Liver (tissue), 9 donors: ENCODE data around the gene TMEM269. TPM values are rescaled to one million over a fixed set of nuclear protein-coding genes. Genes with fewer than 3 reads are reported as not detected.

ENCODE experiments used
- DNase-seq: peaks from one replicate; pipeline ENCODE4 v3.0.0-alpha.2; 2017; ENCODE audit warnings: low spot score
- H3K27ac ChIP-seq, 2 donors: one replicate each; pipeline ENCODE4 v1.7.0; 2013; ENCODE audit warnings: inconsistent platforms in 2 of 2, low read length in 2 of 2, control low read depth in 1 of 2, low read depth in 1 of 2, mild to moderate bottlenecking in 1 of 2
- H3K27me3 ChIP-seq, 4 donors: one replicate each; pipeline versions ENCODE4 v1.6.1 to v1.7.0; 2013; ENCODE audit warnings: low read length in 3 of 4, inconsistent platforms in 1 of 4, mild to moderate bottlenecking in 1 of 4, moderate library complexity in 1 of 4; ENCODE audit not compliant: control insufficient read depth in 4 of 4, insufficient read depth in 4 of 4
- H3K36me3 ChIP-seq, 4 donors: one replicate each; pipeline versions ENCODE4 v1.6.1 to v1.7.0; 2013; ENCODE audit warnings: low read length in 3 of 4, mild to moderate bottlenecking in 3 of 4, low read depth in 1 of 4, moderate library complexity in 1 of 4; ENCODE audit not compliant: control insufficient read depth in 4 of 4, insufficient read depth in 3 of 4
- H3K4me1 ChIP-seq, 4 donors: one replicate each; pipeline versions ENCODE4 v1.6.1 to v1.7.0; 2013; ENCODE audit warnings: low read length in 3 of 4, mild to moderate bottlenecking in 3 of 4, moderate library complexity in 1 of 4; ENCODE audit not compliant: control insufficient read depth in 4 of 4, insufficient read depth in 4 of 4
- H3K4me3 ChIP-seq, 3 donors: one replicate each; pipeline versions ENCODE4 v1.6.1 to v1.7.0; 2013; ENCODE audit warnings: low read length in 3 of 3, control low read depth in 1 of 3, low read depth in 1 of 3, mild to moderate bottlenecking in 1 of 3
- H3K9ac ChIP-seq, 2 donors: one replicate each; pipeline ENCODE4 v1.7.0; 2013; ENCODE audit warnings: low read length in 2 of 2, mild to moderate bottlenecking in 2 of 2, moderate library complexity in 2 of 2, control low read depth in 1 of 2, low read depth in 1 of 2
- H3K9me3 ChIP-seq, 4 donors: one replicate each; pipeline versions ENCODE4 v1.6.1 to v1.7.0; 2013; ENCODE audit warnings: low read length in 3 of 4; ENCODE audit not compliant: control insufficient read depth in 4 of 4
- CTCF ChIP-seq: fragments of 150-350 bp; IDR thresholded peaks from 2 replicates; pipeline ENCODE4 v1.5.1; 2017; ENCODE audit warnings: improper control_type of control experiment, low read depth, low read length; ENCODE audit not compliant: missing input control
- EGR1 ChIP-seq, 2 donors: IDR thresholded peaks; 2 replicates each; pipeline ENCODE4 v1.6.1; 2016 to 2018; ENCODE audit warnings: antibody characterized with exemption in 2 of 2, low read depth in 2 of 2
- FOXA1 ChIP-seq: IDR thresholded peaks from 2 replicates; pipeline ENCODE4 v1.6.1; 2016; ENCODE audit warnings: antibody characterized with exemption
- HNF4A ChIP-seq, 2 donors: conservative IDR thresholded peaks; 2 replicates each; pipeline ENCODE4 v1.6.1; 2016; ENCODE audit warnings: antibody characterized with exemption in 2 of 2, mild to moderate bottlenecking in 2 of 2
- HNF4G ChIP-seq: IDR thresholded peaks from 2 replicates; pipeline ENCODE4 v1.6.1; 2016; ENCODE audit warnings: antibody characterized with exemption
- JUND ChIP-seq, 2 donors: IDR thresholded peaks; 2 replicates each; pipeline ENCODE4 v1.6.1; 2016; ENCODE audit warnings: antibody characterized with exemption in 2 of 2
- MAX ChIP-seq: IDR thresholded peaks from 2 replicates; pipeline ENCODE4 v1.6.1; 2016; ENCODE audit warnings: antibody characterized with exemption
- NR2F2 ChIP-seq: IDR thresholded peaks from 2 replicates; pipeline ENCODE4 v1.6.1; 2016; ENCODE audit warnings: antibody characterized with exemption
- RAD21 ChIP-seq, 2 donors: IDR thresholded peaks; 2 replicates each; pipeline ENCODE4 v1.6.1; 2016; ENCODE audit warnings: antibody characterized with exemption in 2 of 2, mild to moderate bottlenecking in 2 of 2
- REST ChIP-seq: IDR thresholded peaks from 2 replicates; pipeline ENCODE4 v1.6.1; 2016; ENCODE audit warnings: antibody characterized with exemption, mild to moderate bottlenecking
- SP1 ChIP-seq: IDR thresholded peaks from 2 replicates; pipeline ENCODE4 v1.6.1; 2018; ENCODE audit warnings: antibody characterized with exemption, mild to moderate bottlenecking
- TAF1 ChIP-seq: conservative IDR thresholded peaks from 2 replicates; pipeline ENCODE4 v1.6.1; 2016; ENCODE audit warnings: antibody characterized with exemption, mild to moderate bottlenecking
- WGBS: extraction: QIAGEN DNeasy Blood & Tissue Kit; methylation state at CpG from one replicate; pipeline ENCODE4 v1.1.7; 2013; 5-methylcytosine and 5-hydroxymethylcytosine counted together
- polyA plus RNA-seq, 2 donors: library from polyadenylated mRNA; stranded (reverse) in 1 of 2; unstranded in 1 of 2; fragments of 200-250 nt in 1 of 2; fragments of >200 nt in 1 of 2; fragmentation: Nextera tagmentation in 1 of 2; extraction: Ambion mirVana in 1 of 2; gene quantifications; one replicate each; pipeline versions ENCODE4 v1.2.1 to v1.2.3, GENCODE V29; 2013 to 2015
- total RNA-seq, 2 donors: library from RNA; depleted of rRNA; stranded (reverse); fragments of >200 nt; gene quantifications; one replicate each; pipeline ENCODE4 v1.2.3, GENCODE V29; 2014
- TF ChIP-seq, protein P1 (sequence below): IDR thresholded peaks from 2 replicates; pipeline ENCODE4 v1.6.1; 2016; ENCODE audit warnings: antibody characterized with exemption
- donor health status: healthy.
- donor health status: healthy.
- donor health status: healthy.
- donor health status: healthy.
- donor health status: healthy.

The TMEM269 gene
- total and polyA plus RNA-seq, 4 donors = 0.05 to 0.08 TPM; not detected in 2

GRCh38 chr1:42777852-42778251 lies 6.9 kb upstream of the TMEM269 start:
- TF ChIP-seq NR2F2 (no peak), HNF4A (conservative IDR thresholded peaks at IDR 0.05) (no peak), MAX (no peak), CTCF (peak; percentile 62), RAD21 (IDR thresholded peaks at IDR 0.05) (peak; percentile 90 to 94), REST (no peak)
- peaks cover 0 to 12% (median 4%) of the 10 kb centered on the region in 4 donors for H3K4me1 ChIP-seq
- H3K27ac ChIP-seq = no peak overlapping the region
- peak; percentile 67 for DNase-seq
- H3K36me3 ChIP-seq = peaks cover 9 to 53% (median 21%) of the 10 kb centered on the region in 4 donors
- no peak overlapping the region for H3K4me3 ChIP-seq
- no peaks in the 10 kb centered on the region for H3K9me3 ChIP-seq
- no peak overlapping the region for H3K9ac ChIP-seq
- no peaks in the 10 kb centered on the region for H3K27me3 ChIP-seq

DNA sequence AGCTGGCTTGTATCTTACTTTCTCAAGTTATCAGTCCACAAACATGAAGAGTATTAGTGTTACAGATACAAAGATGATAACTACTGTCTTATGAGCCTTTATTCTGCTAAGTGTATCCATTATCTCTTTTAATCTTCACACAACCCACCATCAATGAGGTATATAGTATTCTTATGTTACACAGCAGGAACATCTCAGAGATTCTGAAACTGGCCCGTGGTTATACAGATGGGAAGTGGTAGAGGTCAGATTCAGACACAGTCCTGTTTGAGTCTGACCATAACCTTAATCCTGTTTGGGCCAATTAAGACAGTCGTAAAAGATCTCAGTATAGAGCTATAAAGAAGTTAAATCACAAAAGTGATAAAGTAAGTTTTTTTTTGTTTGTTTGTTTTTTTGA lies 5.1 kb upstream of the TMEM269 start:
- Histone ChIP-seq H3K4me1 (peaks cover 0 to 11% (median 4%) of the 10 kb centered on the region in 4 donors), H3K27me3 (no peaks in the 10 kb centered on the region), H3K27ac (no peak overlapping the region), H3K4me3 (no peak overlapping the region), H3K9me3 (no peaks in the 10 kb centered on the region), H3K36me3 (peaks cover 6 to 54% (median 23%) of the 10 kb centered on the region in 4 donors), H3K9ac (no peak overlapping the region)
- WGBS = 87% methylated on average over 2 of the region's 2 CpGs
- TF ChIP-seq FOXA1 (no peak), JUND (IDR thresholded peaks at IDR 0.05) (no peak), NR2F2 (no peak), HNF4G (no peak), MAX (no peak), EGR1 (IDR thresholded peaks at IDR 0.05; ENCODE audit: low read depth in 2 of 2) (no peak), RAD21 (IDR thresholded peaks at IDR 0.05) (no peak), SP1 (no peak), REST (no peak), TAF1 (no peak)
- TF ChIP-seq, protein P1, sequence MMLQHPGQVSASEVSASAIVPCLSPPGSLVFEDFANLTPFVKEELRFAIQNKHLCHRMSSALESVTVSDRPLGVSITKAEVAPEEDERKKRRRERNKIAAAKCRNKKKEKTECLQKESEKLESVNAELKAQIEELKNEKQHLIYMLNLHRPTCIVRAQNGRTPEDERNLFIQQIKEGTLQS = no peak
- DNase-seq = no peak
